Fibroblast of the aortic adventitia (primary cell): ENCODE data around the gene MEGF11. TPM values are rescaled to one million over a fixed set of nuclear protein-coding genes. Genes with fewer than 3 reads are reported as not detected.

Experiments used
- DNase-seq: peaks from one replicate; pipeline ENCODE4 v3.0.0-alpha.2; 2010; ENCODE audit warnings: low read depth
- H3K4me3 ChIP-seq: 2 replicates; pipeline ENCODE4 v1.5.1; 2011; ENCODE audit warnings: low read depth, mild to moderate bottlenecking, control low read depth, low read length, moderate library complexity
- CTCF ChIP-seq: IDR thresholded peaks from 2 replicates; pipeline ENCODE4 v1.5.1; 2011; ENCODE audit warnings: mild to moderate bottlenecking, low read length, control low read depth, inconsistent platforms; ENCODE audit not compliant: insufficient read depth
- total RNA-seq: library from RNA; depleted of rRNA; stranded (reverse); fragments of >200 nt; gene quantifications from 2 replicates; pipeline ENCODE4 v1.2.3, GENCODE V29; 2012; ENCODE audit warnings: low replicate concordance

MEGF11 gene
- total RNA-seq, 1 donor = 0.36 TPM

GRCh38 chr15:65963358-65963757 is 290.2 kb downstream of the MEGF11 start:
- no peak for TF ChIP-seq CTCF
- no peak for DNase-seq
- H3K4me3 ChIP-seq = no peak overlapping the region

GRCh38 chr15:65962187-65962586 is 291.4 kb downstream of the MEGF11 start:
- DNase-seq = no peak

GRCh38 chr15:65960586-65960985 is 293.0 kb downstream of the MEGF11 start:
- DNase-seq = no peak
- TF ChIP-seq CTCF = no peak

More at GRCh38 chr15:65962187-65962586, 291.4 kb downstream of the MEGF11 start:
- TF ChIP-seq CTCF = peak; percentile 17
- H3K4me3 ChIP-seq = no peak overlapping the region

GRCh38 chr15:65958835-65959234 is 294.7 kb downstream of the MEGF11 start:
- DNase-seq = no peak
- no peak overlapping the region for H3K4me3 ChIP-seq
- TF ChIP-seq CTCF = no peak

More at GRCh38 chr15:65960586-65960985, 293.0 kb downstream of the MEGF11 start:
- H3K4me3 ChIP-seq = no peak overlapping the region

- no peak overlapping the region for H3K4me3 ChIP-seq
- DNase-seq = no peak
- TF ChIP-seq CTCF = no peak
Observed at GRCh38 chr15:65957451-65957850, 296.1 kb downstream of the MEGF11 start.

- DNase-seq = no peak
- no peak for TF ChIP-seq CTCF
- no peak overlapping the region for H3K4me3 ChIP-seq
Observed at GRCh38 chr15:65956899-65957298, 296.7 kb downstream of the MEGF11 start.

GRCh38 chr15:65956307-65956706 is 297.2 kb downstream of the MEGF11 start:
- no peak overlapping the region for H3K4me3 ChIP-seq
- TF ChIP-seq CTCF = no peak
- DNase-seq = no peak
